ENCODE data around the gene ZFAND2B.
"Not testable (repeated sequence)": the region's sequence is repeated elsewhere in the genome, so short reads cannot be mapped to it uniquely, and the experiment has no call there.

The ZFAND2B gene

GRCh38 chr2:219175928-219176817 lies 30.4 kb upstream of the ZFAND2B start:
- peak; percentile 28 for DNase-seq

- peak; percentile 89 for DNase-seq
Observed at GRCh38 chr2:219176818-219177551, 29.6 kb upstream of the ZFAND2B start, which contains the start of gene CNPPD1. Gene CNPPD1, minus strand, starts transcription at chr2:219176925. Its CDS starts 97 bp downstream, at chr2:219176828.

- peak; percentile 90 for DNase-seq
Observed at GRCh38 chr2:219177552-219178376, 28.8 kb upstream of the ZFAND2B start, which contains the start of gene RETREG2. Gene RETREG2, plus strand, starts transcription at chr2:219178275. Its CDS starts 78 bp downstream, at chr2:219178353.

- no peak for DNase-seq
Observed at GRCh38 chr2:219178377-219179175, 28.0 kb upstream of the ZFAND2B start.

GRCh38 chr2:219179601-219180465 lies 26.7 kb upstream of the ZFAND2B start:
- no peak for DNase-seq

- no peak for DNase-seq
Observed at GRCh38 chr2:219180961-219181360, 25.6 kb upstream of the ZFAND2B start.

- no peak for DNase-seq
Observed at GRCh38 chr2:219181531-219181930, 25.1 kb upstream of the ZFAND2B start.

- no peak for DNase-seq
Observed at GRCh38 chr2:219182331-219183150, 24.0 kb upstream of the ZFAND2B start.

- DNase-seq = no peak
Observed at GRCh38 chr2:219183151-219183772, 23.3 kb upstream of the ZFAND2B start.

GRCh38 chr2:219184121-219184520 lies 22.5 kb upstream of the ZFAND2B start:
- DNase-seq = no peak

GRCh38 chr2:219186754-219187456 lies 19.7 kb upstream of the ZFAND2B start:
- DNase-seq = no peak

GRCh38 chr2:219197388-219197787 lies 9.2 kb upstream of the ZFAND2B start:
- no peak for DNase-seq

GRCh38 chr2:219198974-219199373 lies 7.6 kb upstream of the ZFAND2B start:
- no peak for DNase-seq

GRCh38 chr2:219199470-219200211 lies 6.9 kb upstream of the ZFAND2B start:
- DNase-seq = no peak

GRCh38 chr2:219200502-219201326 lies 5.9 kb upstream of the ZFAND2B start:
- peak; percentile 63 for DNase-seq

GRCh38 chr2:219201331-219201730 lies 5.3 kb upstream of the ZFAND2B start:
- not testable (repeated sequence) for DNase-seq

All from CD4-positive, alpha-beta T cell treated with Interleukin-17A for 1 hour (primary cell).